Measurements from ENCODE around the gene TRPV4.

DNA sequence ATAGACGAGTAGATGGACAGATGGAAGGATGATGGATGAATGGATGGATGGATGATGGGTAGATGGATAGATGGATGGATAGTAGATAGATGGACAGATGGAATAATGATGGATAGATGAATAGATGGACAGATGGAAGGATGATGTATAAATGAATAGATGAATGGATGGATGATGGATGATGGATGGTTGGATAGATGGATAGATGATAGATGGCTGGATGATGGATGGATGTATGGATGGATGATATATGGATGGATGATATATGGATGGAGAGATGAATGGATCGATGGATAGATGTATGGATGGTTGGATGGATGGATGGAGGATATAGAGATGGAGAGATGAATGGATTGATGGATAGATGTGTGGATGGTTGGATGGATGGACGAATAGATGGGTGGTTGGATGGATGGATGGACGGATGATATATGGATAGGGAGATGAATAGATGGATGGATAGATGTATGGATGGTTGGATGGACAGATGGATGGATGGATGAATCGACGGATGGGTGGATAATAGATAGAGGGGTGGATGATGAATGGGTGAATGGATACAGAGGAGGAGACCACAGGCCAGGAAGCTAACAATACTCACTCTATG is 19.3 kb downstream of the TRPV4 start:
- TF ChIP-seq, protein P1, sequence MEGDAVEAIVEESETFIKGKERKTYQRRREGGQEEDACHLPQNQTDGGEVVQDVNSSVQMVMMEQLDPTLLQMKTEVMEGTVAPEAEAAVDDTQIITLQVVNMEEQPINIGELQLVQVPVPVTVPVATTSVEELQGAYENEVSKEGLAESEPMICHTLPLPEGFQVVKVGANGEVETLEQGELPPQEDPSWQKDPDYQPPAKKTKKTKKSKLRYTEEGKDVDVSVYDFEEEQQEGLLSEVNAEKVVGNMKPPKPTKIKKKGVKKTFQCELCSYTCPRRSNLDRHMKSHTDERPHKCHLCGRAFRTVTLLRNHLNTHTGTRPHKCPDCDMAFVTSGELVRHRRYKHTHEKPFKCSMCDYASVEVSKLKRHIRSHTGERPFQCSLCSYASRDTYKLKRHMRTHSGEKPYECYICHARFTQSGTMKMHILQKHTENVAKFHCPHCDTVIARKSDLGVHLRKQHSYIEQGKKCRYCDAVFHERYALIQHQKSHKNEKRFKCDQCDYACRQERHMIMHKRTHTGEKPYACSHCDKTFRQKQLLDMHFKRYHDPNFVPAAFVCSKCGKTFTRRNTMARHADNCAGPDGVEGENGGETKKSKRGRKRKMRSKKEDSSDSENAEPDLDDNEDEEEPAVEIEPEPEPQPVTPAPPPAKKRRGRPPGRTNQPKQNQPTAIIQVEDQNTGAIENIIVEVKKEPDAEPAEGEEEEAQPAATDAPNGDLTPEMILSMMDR (conservative IDR thresholded peaks at IDR 0.05; ENCODE audit: low read depth, low read length): no peak
- TF ChIP-seq EZH2 (IDR thresholded peaks at IDR 0.05; ENCODE audit: low read length, unreplicated experiment) (no peak), EZH2phosphoT487 (IDR thresholded peaks at IDR 0.05; ENCODE audit: borderline replicate concordance, low read length) (no peak)

Measured in PC-3 (cell line).